GM20000 (cell line): ENCODE measurements around the gene PGBD1.
"Not testable (repeated sequence)": the region's sequence is repeated elsewhere in the genome, so short reads cannot be mapped to it uniquely, and the experiment has no call there.

Experiments used
- DNase-seq: peaks from one replicate; pipeline ENCODE4 v3.0.0; 2012; ENCODE audit warnings: low spot score
- TF ChIP-seq, protein P1 (sequence below): IDR thresholded peaks from 2 replicates; pipeline ENCODE4 v1.5.1; 2012; ENCODE audit warnings: mild to moderate bottlenecking, control low read depth; ENCODE audit errors: extremely low read depth, missing control alignments

Gene PGBD1

DNA sequence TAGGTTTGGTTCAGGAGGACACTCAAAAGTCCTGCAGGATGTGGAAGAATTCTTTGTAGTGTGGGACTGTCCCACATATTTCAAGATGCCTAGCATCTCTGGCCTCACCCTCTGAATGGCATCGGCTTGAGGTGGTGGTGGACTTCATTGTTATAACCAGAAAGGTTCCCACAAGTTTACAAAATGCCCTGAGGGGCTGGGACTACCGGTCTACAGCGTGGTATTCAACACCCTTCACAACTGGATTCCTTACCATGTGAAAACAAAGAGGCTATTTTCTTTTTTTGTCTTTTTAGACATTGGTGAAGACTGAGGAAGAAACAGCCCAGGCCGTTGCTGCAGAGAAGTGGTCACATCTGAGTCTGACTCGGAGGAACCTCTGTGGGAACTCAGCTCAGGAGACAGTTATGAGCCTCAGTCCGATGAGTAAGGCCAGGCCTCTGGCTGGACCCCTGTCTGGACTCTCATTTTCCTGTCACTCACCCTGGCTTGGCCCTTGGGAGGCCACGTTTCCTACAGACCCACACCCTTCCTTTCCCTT, 15.2 kb downstream of the PGBD1 start:
- TF ChIP-seq, protein P1, sequence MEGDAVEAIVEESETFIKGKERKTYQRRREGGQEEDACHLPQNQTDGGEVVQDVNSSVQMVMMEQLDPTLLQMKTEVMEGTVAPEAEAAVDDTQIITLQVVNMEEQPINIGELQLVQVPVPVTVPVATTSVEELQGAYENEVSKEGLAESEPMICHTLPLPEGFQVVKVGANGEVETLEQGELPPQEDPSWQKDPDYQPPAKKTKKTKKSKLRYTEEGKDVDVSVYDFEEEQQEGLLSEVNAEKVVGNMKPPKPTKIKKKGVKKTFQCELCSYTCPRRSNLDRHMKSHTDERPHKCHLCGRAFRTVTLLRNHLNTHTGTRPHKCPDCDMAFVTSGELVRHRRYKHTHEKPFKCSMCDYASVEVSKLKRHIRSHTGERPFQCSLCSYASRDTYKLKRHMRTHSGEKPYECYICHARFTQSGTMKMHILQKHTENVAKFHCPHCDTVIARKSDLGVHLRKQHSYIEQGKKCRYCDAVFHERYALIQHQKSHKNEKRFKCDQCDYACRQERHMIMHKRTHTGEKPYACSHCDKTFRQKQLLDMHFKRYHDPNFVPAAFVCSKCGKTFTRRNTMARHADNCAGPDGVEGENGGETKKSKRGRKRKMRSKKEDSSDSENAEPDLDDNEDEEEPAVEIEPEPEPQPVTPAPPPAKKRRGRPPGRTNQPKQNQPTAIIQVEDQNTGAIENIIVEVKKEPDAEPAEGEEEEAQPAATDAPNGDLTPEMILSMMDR = no peak
- no peak for DNase-seq

DNA sequence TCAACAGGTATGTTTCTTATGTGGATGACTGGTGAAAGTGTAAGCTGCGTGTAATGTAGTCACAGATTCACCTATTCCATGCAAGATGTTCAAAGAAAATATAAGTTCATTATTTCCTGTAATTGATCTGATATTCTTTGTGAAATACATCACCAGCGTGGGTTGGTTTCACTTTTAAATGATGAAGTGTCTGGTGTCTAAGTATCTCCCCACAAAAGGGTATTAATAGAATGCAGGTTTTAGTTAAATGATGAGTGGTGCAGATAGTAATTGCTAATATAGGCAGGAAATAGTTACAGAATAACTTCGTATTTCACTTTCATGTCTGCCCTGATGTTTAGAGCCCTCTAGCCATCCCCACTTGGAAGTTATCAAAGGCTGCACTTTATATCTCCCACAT, 22.2 kb downstream of the PGBD1 start:
- TF ChIP-seq, protein P1 = no peak
- DNase-seq = peak; percentile 58

DNA sequence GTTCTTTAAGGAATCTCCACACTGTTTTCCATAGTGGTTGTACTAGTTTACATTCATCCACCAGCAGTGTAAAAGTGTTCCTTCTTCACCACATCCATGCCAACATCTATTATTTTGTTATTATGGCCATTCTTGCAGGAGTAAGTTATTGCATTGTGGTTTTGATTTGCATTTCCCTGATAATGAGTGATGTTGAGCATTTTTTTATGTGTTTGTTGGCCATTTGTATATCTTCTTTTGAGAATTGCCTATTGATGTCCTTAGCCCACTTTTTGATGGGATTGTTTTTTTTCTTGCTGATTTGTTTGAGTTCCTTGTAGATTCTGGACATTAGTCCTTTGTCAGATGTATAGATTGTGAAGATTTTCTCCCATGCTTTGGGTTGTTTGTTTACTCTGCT, 25.0 kb downstream of the PGBD1 start:
- not testable (repeated sequence) for DNase-seq

- TF ChIP-seq, protein P1 = no peak
- DNase-seq = no peak
Measured at GRCh38 chr6:28311139-28311823, 29.9 kb downstream of the PGBD1 start.

GRCh38 chr6:28312939-28313338, 31.6 kb downstream of the PGBD1 start:
- no peak for DNase-seq
- TF ChIP-seq, protein P1 = no peak

DNA sequence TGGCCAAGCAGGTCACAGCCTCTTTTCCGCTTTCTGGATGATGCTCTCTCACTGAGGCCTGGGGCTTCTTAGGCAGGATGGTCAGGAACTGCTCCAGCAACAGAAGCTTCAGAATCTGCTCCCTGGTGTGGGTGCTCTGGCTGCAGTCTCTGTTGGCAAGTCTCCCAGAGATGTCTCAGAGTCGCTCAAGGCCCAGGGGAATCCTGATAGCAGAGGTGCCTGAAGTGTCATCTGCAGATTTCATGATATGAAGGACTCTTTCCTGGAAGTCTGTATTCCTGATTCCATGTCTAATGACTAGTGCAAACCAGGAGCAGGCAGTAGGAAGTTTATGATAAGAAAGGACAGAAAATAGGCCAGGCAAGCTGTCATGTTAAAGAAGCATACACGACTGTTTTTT, 34.3 kb downstream of the PGBD1 start:
- TF ChIP-seq, protein P1 = no peak
- no peak for DNase-seq

- DNase-seq = not testable (repeated sequence)
Measured at GRCh38 chr6:28317866-28318265, 36.5 kb downstream of the PGBD1 start.

GRCh38 chr6:28322661-28323060, 41.3 kb downstream of the PGBD1 start:
- TF ChIP-seq, protein P1 = no peak
- no peak for DNase-seq
